GM15510 (cell line): ENCODE measurements around the gene ATF6.

Experiments
- POLR2A ChIP-seq: IDR thresholded peaks from 3 replicates; pipeline ENCODE4 v1.6.1; 2011; ENCODE audit warnings: borderline replicate concordance; ENCODE audit not compliant: insufficient read length; ENCODE audit errors: extremely low read depth

Gene ATF6

DNA sequence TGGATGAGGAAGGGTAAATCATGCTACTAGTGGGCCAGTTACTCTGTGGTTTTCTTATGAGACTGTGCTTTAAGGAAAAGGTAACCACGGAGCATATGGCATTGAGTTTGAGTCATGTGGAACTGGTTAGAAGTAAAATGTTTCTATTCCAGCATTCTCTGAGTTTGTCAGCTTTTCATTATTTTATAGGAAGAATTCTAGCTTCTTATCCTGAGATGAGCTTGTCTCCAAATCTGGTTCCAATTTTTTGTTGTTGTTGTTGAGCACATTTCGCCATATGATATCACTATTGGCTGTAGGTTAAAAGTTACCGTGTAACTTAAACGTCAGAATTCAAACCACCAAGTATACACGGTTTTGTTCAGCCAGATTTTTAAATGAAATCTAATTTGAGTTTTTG lies 69.9 kb downstream of the ATF6 start:
- no peak for TF ChIP-seq POLR2A

DNA sequence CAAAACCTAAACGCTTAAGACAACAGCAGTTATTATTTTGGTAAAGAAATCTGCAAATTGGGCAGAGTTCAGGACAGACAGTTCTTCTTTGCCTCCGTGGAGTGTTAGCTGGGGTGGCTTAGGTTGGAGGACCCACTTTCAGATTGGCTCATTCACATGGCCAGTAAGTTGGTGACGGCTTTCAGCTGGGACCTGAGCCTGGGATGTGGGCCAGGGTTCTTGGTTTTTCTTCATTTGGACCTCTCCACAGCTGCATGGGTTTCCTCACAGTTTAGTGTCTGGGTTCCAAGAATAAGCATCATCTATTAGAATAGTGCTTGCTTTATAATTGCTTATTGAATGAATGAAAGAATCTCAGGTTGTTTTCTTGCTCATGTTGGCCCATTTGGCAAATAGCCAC lies 72.2 kb downstream of the ATF6 start:
- no peak for TF ChIP-seq POLR2A

DNA sequence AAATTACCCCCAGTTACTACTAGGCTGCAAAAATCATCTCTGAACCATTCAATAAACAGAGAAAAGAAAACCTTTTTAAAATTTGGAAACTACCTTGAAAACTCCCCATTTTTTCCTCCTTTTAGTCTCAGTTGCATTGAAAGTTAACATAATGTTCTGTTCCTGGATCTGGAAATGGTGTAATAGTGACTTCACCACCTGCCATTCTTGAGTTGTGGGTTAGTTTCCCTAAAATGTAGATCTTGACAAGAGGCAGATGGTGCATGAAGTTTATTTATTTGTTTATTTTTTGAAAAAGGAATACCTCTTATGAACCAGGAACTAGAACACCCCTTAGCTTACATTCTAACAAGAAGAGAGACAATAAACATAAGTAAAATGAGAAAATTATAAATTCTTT lies 72.8 kb downstream of the ATF6 start:
- no peak for TF ChIP-seq POLR2A

DNA sequence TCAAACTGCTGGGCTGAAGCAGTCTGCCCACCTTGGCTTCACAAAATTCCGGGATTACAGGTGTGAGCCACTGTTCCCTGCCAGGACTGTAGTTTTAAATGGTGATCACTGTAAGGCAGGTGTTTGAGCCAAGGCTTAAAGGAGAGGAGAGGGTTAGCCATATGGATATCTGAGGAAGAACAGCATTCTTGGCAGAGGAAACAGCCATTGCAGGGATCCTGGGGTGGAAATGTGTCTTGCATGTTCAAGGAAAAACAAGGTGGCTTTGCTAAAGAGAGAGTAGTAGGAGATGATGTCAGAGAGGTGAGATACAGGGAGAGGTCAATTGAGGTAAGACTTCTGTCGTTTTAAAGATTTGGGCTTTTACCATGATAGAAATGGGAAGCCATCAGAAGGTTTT lies 73.5 kb downstream of the ATF6 start:
- no peak for TF ChIP-seq POLR2A

DNA sequence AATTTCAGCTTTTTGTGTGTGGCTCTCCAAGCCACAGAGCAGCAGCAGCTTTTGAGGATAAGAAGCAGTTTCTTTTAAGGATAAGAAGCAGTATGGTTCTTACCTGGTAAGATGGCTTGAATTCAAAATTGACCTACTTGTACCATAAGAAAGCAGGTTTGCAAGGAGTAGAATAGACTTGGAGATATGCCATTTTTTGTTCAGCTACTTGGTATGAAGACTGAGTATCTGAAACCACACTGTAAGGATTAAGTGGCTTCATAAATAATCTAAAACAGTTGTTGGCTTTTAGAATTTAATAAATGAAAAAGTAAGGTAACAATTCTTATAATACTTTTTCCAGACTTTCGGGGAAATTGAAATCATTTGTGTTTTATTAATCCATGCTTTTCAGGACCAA lies 74.2 kb downstream of the ATF6 start:
- TF ChIP-seq POLR2A = no peak

DNA sequence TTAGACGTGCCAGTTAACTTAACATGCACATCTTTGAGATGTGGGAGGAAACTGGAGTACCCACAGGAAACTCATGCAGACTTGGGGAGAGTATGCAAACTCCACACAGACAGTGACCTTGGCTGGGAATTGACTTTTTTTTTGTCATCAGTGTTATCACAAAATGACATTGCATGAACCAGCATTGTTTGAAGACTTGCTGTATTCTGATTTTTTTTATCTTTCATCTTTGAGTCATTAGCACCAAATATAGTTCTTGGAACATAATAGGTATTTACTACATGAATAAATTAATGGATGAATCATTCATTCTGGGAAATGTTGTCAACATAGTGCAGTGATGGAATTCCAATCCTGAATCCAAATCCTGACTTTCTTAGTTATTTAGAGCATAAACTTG lies 77.0 kb downstream of the ATF6 start:
- no peak for TF ChIP-seq POLR2A

DNA sequence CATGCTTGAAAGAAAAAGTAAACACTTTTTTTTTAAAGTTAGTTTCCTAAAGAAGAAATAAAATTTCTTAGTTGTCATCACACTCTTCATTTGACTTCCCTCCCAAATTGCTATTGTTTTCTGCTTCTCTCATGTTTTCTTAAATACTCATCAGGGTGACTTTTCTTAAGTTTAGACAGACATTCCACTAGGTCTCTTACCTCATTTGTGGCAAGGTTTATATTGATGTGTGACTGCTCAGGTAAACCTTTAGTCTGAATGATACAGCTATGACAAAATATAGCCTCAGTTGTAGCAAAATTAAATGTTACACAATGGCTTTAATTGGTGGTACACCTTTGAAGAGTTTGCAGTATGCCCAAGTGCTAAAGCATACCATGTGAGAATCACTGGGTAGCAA lies 78.6 kb downstream of the ATF6 start:
- TF ChIP-seq POLR2A = no peak

DNA sequence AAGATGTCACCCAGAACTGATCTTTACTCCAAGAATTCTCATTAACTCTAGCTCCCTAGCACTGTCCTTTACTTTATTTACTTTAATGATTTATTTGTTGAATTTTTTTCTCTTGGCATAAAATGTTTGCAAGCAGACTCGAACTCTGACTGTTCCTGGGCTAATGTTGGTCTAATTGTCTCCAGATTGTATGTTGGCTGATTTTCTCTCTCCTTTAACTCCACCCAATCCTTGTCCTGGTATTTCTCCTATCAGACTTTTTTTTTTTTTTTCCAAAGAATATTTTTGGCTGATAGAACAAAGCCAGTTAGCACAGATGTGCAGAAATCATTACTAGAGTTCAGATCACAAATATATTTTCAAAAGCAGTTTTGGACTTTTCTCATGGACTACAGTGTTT lies 82.6 kb downstream of the ATF6 start:
- TF ChIP-seq POLR2A = no peak

DNA sequence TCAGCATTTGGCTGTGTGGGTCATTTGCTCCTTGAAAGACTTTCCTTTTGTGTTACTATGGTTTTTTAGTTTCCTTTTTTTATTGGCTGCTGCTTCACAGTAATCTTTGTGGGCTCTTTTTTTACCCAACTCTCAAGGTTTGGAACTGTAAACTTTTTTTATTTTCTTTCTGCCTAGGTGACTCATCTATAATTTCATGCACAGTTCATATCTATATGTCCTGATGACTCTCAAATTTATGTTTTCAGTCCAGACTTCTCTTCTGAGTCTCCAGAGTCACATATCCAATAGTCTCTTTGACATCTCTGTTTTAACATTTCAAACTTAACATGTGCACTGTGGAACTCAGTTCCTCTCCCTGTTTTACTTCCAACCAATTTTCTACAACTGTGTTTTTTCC lies 83.4 kb downstream of the ATF6 start:
- TF ChIP-seq POLR2A = no peak

DNA sequence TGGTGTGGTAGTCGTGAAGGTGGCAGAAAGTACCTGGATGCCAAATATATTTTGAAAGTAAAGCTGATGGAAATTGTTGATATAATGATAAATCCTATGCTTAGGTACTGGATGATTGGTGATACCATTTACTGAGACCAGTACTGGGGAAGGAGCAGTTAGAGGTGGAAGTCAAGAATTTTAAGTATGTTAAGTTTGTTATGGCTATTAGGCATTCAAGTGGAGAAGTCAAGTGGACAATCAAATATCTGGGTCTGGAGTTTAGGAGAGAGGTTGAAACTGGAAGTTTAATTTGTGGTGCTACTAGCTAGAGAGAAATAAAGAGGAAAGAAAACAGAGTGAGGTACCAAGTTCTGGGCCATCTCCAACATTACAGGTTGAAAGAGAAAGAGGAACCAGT lies 89.1 kb downstream of the ATF6 start:
- TF ChIP-seq POLR2A = no peak

DNA sequence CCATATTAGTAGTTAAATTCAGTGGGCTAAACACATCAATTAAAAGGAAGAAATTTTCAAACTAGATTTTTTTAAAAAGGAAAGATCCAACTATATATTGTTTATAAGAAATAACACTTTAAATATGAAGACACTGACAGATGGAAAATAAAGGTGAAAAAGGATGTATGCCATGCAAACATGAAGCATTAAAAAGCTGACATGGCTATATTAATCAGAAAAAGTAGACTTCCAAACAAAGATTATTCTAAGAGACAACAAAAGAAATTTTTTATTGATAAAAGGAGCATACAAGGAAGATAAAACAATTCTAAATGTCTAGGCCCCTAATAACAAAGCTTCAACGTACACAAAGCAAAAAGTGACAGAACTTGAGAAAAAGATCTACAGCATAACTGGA lies 92.2 kb downstream of the ATF6 start:
- TF ChIP-seq POLR2A = no peak

DNA sequence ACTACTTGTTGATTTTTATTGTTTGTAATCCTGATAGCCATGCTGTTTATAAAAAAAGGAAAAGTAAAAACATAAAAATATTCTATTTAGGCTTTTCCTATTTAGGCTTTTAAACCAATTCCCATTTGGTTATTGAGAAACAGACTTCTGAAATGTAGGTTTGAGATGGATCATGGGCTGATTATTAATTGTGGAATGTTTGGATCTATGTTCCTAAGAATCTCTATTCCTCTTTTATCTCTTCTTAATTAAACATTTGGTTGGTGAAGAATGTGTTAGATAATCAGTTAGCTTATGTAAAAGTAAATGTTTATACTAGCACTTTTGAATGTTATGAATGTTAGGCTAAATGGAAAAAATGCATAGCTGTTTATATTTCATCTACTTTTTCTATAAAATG lies 97.4 kb downstream of the ATF6 start:
- no peak for TF ChIP-seq POLR2A

DNA sequence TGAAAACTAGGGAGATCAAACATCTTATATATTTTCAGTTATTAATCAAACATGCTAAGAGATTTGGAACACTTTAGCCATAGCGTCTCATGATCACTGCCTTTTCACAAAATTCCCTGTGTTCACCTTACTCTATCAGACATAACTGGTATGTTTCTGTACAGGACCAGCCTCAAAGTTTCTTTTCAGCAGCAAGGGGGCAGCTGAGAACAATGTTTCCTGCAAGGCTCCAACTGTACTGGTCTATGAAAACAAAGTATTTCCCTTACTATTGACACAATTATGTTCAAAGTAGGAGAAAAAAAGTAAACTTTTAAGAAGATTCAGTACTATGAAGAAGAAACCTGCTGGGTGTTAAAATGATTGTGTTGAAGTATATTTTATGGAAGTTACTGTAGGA lies 98.5 kb downstream of the ATF6 start:
- no peak for TF ChIP-seq POLR2A

DNA sequence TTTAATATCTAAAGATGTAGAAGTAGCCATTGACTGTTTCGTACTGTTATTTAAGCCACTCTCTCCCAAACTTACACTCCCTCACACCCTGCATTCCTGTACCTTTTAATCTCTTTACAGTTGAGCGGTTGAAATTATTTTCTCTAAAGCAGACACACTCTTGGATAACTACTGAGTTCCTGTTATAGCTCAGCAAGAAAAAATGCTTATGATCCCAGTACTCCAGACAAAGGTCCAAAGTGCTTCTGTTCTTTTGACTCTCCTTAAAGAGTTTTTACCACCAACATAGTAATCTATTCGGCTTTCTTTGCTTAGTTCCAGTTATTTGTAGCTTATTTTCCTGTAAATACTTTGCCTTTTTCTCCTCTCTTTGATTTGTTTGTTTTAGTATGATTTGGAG lies 100.1 kb downstream of the ATF6 start:
- no peak for TF ChIP-seq POLR2A

DNA sequence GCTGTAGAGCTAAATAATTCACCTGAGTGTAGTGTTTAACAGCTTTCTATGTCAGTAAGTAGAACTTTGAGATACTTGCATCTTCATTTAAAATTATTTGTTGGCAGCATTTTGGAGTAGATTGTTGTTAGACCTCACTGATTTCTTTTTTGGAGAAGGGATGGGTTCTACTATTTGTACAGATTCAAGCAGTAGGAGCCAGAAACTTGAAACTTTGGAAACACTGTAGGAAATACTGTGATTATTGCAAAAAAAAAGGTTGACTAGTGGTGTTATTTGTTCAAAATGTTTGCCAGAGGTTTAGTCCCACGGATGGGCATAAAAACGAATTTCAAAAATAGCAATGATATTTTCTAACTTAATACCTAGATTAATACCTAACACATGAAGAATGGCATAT lies 102.7 kb downstream of the ATF6 start:
- no peak for TF ChIP-seq POLR2A

DNA sequence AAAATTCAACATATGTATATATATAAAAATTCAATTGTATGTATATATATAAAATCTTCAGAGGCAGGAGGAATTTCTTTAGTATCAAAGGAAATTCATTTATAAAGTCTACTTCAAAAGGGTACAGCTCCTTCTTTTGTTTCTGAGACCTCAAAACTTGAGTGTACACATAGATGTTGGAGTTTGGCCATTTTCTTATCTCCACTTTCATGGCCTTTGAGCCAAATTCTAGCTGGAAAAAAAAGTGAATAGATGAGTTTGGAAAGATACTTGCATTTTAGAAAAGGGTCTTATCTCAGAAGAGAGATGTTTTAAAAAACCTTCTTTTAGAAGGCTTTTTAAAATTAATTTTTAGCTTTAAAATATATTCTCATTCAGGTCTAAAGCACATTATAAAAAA lies 103.2 kb downstream of the ATF6 start:
- no peak for TF ChIP-seq POLR2A

DNA sequence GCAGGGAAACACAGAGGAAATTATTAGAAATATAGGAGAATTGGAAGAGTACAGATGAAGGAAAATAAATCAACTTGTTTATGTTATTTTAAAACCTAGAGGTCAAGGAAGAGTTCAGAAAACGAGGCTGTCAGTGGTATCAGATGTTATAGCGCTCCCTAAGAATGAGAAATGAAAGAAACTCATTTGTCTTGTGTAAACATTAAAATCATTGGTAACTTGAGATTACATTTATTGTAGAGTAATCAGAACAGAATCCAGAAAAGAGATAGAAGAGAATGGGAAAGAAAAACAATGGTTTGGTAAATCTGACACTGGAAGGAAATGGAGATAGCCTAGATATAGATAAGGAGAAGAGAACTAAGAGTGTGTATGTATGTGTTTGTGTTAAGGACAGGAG lies 106.4 kb downstream of the ATF6 start:
- no peak for TF ChIP-seq POLR2A
